ENCODE data around the gene TEAD1. TPM values are rescaled to one million over a fixed set of nuclear protein-coding genes. Genes with fewer than 3 reads are reported as not detected.

TEAD1 gene
- polyA plus RNA-seq, 2 of the 4 experiments (the other 2 are of a cell fraction): 111 to 112 TPM

DNA sequence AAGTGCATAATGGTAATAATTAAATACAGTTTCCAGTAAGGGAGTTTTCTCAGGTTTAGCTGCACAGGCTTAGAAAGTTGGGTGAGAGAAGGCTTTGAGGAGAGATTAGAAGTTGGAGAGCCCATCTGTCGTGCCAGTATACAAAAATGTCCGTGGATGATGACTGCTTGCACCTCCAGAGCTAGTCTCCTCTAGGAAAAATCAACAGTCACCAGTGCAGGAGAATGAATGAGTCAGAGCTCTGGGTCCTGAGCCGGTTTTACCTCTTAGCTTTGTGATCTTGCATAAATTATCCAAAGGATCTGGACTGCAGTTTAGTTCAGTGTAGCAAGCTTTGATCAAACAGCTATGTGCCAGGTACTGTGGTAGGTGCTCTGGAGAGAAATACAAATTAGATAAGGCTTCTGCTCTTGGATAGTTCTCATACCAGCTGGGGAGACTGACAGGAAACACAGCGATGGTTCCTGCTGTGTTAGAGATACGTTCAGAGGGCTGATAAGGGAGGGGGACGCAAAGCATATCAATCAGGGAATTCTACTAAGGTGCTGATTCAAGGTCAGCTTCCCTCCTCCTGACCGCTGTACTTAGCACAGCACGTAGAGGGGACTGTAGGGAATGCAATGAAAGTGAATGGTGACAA lies 125.9 kb downstream of the TEAD1 start (continued):
- TF ChIP-seq RCOR1 (IDR thresholded peaks at IDR 0.05; ENCODE audit: low read depth, low read length) (no peak), POLR2AphosphoS2 (conservative IDR thresholded peaks at IDR 0.05; ENCODE audit: low read length) (no peak), FOXS1 (CRISPR knock-in tag; IDR thresholded peaks at IDR 0.05) (no peak), GATA3 (IDR thresholded peaks at IDR 0.05; ENCODE audit: borderline replicate concordance) (peak; percentile 30; the same call in 1 of the 2 replicates), CHD4 (IDR thresholded peaks at IDR 0.05; ENCODE audit: borderline replicate concordance) (no peak), RAD21 (conservative IDR thresholded peaks at IDR 0.05 in 1 of 2, IDR thresholded peaks at IDR 0.05 in 1 of 2) (peak in 1 of 2 experiments; percentile 8; a peak in 1 of 5 replicates), MYC (IDR thresholded peaks at IDR 0.05; ENCODE audit: borderline replicate concordance, low read length) (no peak), HEYL (CRISPR knock-in tag; IDR thresholded peaks at IDR 0.05) (no peak), ESRRA (IDR thresholded peaks at IDR 0.05; ENCODE audit: borderline replicate concordance, low read length) (no peak), RNF2 (IDR thresholded peaks at IDR 0.05; ENCODE audit: borderline replicate concordance, low read depth) (no peak), TFCP2L1 (CRISPR knock-in tag; IDR thresholded peaks at IDR 0.05) (no peak), TP53 (CRISPR knock-in tag; IDR thresholded peaks at IDR 0.05) (no peak), CHD2 (IDR thresholded peaks at IDR 0.05; ENCODE audit: low read length, partially characterized antibody) (no peak), HOXA7 (CRISPR knock-in tag; IDR thresholded peaks at IDR 0.05) (no peak), FOSB (CRISPR knock-in tag; IDR thresholded peaks at IDR 0.05) (no peak), PHF8 (IDR thresholded peaks at IDR 0.05; ENCODE audit: borderline replicate concordance, low read depth) (no peak), NR3C1 (IDR thresholded peaks at IDR 0.05) (no peak), EHF (CRISPR knock-in tag; IDR thresholded peaks at IDR 0.05) (no peak), HOXB5 (CRISPR knock-in tag; IDR thresholded peaks at IDR 0.05) (no peak), KDM5A (IDR thresholded peaks at IDR 0.05) (no peak), FOSL2 (IDR thresholded peaks at IDR 0.05) (no peak; the same call in 1 of the 2 replicates), FOSL2 (CRISPR knock-in tag; IDR thresholded peaks at IDR 0.05) (peak; percentile 79), NFE2L2 (conservative IDR thresholded peaks at IDR 0.05; ENCODE audit: low read length) (no peak), ZFP36 (IDR thresholded peaks at IDR 0.05; ENCODE audit: borderline replicate concordance, partially characterized antibody) (no peak), CEBPB (IDR thresholded peaks at IDR 0.05) (peak in 1 of 2 experiments; percentile 14; a peak in 1 of 4 replicates), ZSCAN20 (CRISPR knock-in tag; IDR thresholded peaks at IDR 0.05) (no peak)
- TF ChIP-seq, protein P1, sequence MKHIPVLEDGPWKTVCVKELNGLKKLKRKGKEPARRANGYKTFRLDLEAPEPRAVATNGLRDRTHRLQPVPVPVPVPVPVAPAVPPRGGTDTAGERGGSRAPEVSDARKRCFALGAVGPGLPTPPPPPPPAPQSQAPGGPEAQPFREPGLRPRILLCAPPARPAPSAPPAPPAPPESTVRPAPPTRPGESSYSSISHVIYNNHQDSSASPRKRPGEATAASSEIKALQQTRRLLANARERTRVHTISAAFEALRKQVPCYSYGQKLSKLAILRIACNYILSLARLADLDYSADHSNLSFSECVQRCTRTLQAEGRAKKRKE (CRISPR knock-in tag; IDR thresholded peaks at IDR 0.05; ENCODE audit: low read depth): no peak
- TF ChIP-seq, protein P2, sequence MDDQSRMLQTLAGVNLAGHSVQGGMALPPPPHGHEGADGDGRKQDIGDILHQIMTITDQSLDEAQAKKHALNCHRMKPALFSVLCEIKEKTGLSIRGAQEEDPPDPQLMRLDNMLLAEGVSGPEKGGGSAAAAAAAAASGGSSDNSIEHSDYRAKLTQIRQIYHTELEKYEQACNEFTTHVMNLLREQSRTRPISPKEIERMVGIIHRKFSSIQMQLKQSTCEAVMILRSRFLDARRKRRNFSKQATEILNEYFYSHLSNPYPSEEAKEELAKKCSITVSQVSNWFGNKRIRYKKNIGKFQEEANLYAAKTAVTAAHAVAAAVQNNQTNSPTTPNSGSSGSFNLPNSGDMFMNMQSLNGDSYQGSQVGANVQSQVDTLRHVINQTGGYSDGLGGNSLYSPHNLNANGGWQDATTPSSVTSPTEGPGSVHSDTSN (IDR thresholded peaks at IDR 0.05): peak; percentile 33; the same call in 1 of the 2 replicates
- TF ChIP-seq, protein P3, sequence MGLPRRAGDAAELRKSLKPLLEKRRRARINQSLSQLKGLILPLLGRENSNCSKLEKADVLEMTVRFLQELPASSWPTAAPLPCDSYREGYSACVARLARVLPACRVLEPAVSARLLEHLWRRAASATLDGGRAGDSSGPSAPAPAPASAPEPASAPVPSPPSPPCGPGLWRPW (IDR thresholded peaks at IDR 0.05): no peak
- TF ChIP-seq, protein P4, sequence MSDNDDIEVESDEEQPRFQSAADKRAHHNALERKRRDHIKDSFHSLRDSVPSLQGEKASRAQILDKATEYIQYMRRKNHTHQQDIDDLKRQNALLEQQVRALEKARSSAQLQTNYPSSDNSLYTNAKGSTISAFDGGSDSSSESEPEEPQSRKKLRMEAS (IDR thresholded peaks at IDR 0.05): 0 out of 2 replicates have a peak, but pooled peaks have one; percentile 16

Measured in A549 (cell line).